GM12865 (cell line): ENCODE results near the gene OR5T3.
"Not testable (repeated sequence)": the region's sequence is repeated elsewhere in the genome, so short reads cannot be mapped to it uniquely, and the experiment has no call there.

Source experiments
- DNase-seq: peaks from one replicate; pipeline ENCODE4 v3.0.0; 2010; ENCODE audit warnings: low read depth
- H3K4me3 ChIP-seq: 2 replicates; pipeline ENCODE4 v1.5.1; 2011; ENCODE audit warnings: mild to moderate bottlenecking, low read depth, low read length, control low read depth
- TF ChIP-seq, protein P1 (sequence below): IDR thresholded peaks from 2 replicates; pipeline ENCODE4 v1.5.1; 2011; ENCODE audit warnings: low read length, control low read depth, low read depth, inconsistent platforms; ENCODE audit not compliant: insufficient read depth; ENCODE audit errors: missing control alignments

OR5T3 gene

DNA sequence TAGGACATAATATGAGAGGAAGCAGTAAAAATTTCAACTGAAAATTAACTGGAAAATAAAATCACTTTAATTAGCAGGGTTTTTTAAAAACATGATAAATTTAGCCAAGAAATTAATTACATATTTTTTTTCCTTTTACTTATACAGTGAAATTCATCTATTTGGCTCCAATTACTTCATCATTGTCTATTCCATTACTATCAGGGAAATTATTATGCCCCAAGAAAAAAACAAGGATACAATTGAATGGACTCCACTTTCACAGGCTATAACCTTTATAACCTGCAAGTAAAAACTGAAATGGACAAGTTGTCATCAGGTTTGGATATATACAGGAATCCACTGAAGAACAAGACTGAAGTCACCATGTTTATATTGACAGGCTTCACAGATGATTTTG lies at the start of gene OR5T3:
Gene OR5T3 (plus strand): TSS at position 301 of the 400 bp plus-strand sequence. CDS start 0 bp downstream, at position 301.
- H3K4me3 ChIP-seq = no peak within 1 kb of the TSS
- DNase-seq = no peak
- TF ChIP-seq, protein P1, sequence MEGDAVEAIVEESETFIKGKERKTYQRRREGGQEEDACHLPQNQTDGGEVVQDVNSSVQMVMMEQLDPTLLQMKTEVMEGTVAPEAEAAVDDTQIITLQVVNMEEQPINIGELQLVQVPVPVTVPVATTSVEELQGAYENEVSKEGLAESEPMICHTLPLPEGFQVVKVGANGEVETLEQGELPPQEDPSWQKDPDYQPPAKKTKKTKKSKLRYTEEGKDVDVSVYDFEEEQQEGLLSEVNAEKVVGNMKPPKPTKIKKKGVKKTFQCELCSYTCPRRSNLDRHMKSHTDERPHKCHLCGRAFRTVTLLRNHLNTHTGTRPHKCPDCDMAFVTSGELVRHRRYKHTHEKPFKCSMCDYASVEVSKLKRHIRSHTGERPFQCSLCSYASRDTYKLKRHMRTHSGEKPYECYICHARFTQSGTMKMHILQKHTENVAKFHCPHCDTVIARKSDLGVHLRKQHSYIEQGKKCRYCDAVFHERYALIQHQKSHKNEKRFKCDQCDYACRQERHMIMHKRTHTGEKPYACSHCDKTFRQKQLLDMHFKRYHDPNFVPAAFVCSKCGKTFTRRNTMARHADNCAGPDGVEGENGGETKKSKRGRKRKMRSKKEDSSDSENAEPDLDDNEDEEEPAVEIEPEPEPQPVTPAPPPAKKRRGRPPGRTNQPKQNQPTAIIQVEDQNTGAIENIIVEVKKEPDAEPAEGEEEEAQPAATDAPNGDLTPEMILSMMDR = no peak

DNA sequence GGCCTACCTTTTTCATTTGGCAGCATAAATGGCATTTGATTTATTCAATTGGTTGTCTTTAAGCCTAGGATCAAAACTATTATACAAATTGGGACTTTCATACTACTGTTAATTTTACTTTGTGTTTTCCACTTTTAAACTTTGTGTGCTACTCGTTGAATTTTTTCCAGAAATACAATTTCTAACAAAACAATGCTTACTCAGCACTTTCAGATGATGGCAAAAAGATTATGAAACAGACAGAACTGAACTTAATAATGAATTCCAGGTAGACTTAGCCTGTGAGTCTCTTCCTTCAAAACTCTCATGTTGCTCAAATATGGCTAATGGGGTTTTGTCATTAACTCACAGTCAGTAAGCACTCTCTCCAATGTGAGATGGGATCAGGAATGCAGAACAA lies 44.3 kb upstream of the OR5T3 start:
- no peak for DNase-seq
- TF ChIP-seq, protein P1 = no peak
- no peak overlapping the region for H3K4me3 ChIP-seq

DNA sequence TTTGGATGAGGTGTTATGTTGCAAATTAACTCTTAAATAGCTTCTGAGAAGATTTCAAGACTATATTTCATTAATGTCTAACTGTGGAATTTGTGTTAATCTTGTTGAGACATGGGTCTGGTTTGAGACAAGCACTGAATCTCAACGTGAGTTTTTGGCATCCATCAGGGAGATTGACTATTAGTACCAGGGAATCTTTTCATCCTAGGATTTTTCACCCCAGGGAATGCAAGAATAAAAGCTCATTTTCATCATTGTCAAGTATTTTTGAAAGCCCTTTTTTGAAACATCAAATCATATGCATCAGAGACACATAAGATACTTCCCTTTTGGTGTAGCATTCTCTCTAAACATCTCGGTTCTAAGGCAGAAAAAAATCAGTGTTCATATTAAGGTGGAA lies 37.5 kb upstream of the OR5T3 start:
- no peak overlapping the region for H3K4me3 ChIP-seq
- TF ChIP-seq, protein P1 = no peak
- DNase-seq = no peak

DNA sequence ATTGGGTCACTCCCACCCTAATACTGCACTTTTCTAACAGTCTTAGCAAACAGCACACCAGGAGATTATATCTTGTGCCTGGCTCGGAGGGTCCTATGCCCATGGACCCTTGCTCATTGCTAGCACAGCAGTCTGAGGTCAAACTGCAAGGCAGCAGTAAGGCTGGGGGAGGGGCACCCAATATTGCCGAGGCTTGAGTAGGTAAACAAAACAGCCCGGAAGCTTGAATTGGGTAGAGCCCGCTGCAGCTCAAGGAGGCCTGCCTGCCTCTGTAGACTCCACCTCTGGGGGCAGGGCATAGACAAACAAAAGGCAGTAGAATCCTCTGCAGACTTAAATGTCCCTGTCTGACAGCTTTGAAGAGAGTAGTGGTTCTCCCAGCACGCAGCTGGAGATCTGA lies 32.3 kb upstream of the OR5T3 start:
- not testable (repeated sequence) for H3K4me3 ChIP-seq, DNase-seq

DNA sequence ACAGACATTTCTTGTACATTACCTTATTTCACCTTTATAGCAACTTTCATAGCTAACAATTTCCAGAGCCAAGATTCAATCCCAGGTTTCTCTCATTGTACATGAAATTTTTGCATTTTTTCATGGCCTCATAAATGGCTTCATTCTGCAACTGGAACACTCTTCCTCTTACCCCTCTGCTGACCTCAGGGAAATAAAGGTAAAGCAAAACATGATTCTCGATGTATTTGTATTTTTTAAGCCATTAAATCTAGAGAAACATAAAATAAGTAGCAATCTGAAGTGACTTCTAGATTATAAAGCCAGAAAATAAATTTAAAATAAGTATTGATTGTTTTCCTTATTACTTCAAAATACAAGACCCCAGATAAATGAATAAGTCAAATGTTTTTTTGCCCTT lies 17.9 kb upstream of the OR5T3 start, which contains the start of gene OR5T2:
Gene OR5T2 (minus strand): TSS at position 101 of the 400 bp plus-strand sequence. CDS start 1,193 bp downstream, outside the sequence.
- TF ChIP-seq, protein P1 = no peak

DNA sequence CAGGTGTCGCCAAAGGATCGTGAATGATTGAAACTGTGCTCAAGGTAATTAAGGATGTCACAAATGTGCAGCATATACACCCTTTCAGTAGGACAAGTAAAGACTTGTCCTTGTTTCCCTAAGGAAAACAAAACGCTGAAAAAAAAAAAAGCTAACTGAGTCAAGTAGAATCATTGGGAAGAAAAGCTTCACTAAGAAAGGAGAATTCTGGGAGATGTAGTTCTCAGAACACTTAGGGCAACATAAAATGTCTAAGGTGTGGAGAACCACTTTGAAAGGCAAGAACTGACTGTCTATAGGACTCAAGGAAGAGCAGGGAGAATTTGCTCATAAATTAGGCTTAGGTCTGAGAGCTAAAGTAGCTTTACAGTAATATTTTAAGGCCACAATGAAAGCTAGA lies 19.0 kb downstream of the OR5T3 start:
- H3K4me3 ChIP-seq = no peak overlapping the region
- TF ChIP-seq, protein P1 = no peak
- DNase-seq = no peak

More for the DNA sequence above, 17.9 kb upstream of the OR5T3 start, which contains the start of gene OR5T2:
- H3K4me3 ChIP-seq = no peak within 1 kb of the TSS
- DNase-seq = no peak

DNA sequence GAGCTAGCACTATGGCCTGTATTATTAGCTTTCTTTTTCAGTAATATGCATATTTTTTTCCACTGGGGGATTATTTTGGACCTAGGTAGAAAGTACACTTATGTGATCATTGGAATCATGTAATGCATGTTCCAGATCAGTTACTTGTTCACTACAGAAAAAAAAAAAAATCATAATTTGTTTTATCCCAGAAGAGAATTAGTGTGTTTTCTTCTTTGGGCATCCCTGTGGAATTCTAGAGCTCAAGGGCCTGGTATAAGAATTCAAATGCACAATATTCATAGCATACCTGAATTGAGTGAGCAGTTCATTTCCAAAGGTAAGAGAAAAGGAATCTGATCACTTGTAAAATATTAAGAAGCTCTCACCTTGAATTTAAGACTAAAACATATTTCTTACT lies 21.8 kb downstream of the OR5T3 start, which contains the start of gene OR5T1:
Gene OR5T1 (plus strand): TSS at position 301 of the 400 bp plus-strand sequence. CDS start 1,485 bp downstream, outside the sequence.
- no peak within 1 kb of the TSS for H3K4me3 ChIP-seq
- TF ChIP-seq, protein P1 = no peak
- DNase-seq = no peak

DNA sequence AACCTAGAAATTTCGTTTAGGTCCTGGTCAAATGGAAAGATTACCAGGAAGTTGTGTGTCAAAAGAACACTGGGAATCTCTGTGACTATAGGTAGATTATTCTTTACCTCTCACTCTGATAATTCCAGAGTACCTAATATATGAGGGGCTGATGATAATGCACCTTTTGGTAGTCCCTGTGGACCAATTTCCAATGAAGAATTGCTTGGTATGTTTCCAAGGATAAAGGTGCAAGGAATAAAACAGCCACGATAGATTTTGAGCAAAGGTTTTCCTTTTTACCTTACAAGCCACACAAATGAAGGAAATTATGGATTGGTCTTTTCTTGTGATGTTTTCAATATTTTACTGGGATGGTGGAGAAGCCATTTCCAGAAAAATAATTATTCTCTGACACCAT lies 40.1 kb downstream of the OR5T3 start, which contains the start of gene OR8H1:
Gene OR8H1 (minus strand): TSS at position 101 of the 400 bp plus-strand sequence. CDS start 1,192 bp downstream, outside the sequence.
- DNase-seq = no peak
- TF ChIP-seq, protein P1 = no peak
- no peak within 1 kb of the TSS for H3K4me3 ChIP-seq
